GM10847 (cell line): ENCODE measurements around the gene LETM1.

Experiments used
- POLR2A ChIP-seq: IDR thresholded peaks from 2 replicates; pipeline ENCODE4 v1.6.1; 2011; ENCODE audit not compliant: insufficient read length; ENCODE audit errors: extremely low read depth

The LETM1 gene

GRCh38 chr4:1823545-1823932, 32.4 kb downstream of the LETM1 start:
- TF ChIP-seq POLR2A: no peak

- TF ChIP-seq POLR2A: no peak
These were observed 33.1 kb downstream of the LETM1 start for GRCh38 chr4:1822568-1823544.

GRCh38 chr4:1821679-1822567, 34.0 kb downstream of the LETM1 start:
- no peak for TF ChIP-seq POLR2A

- no peak for TF ChIP-seq POLR2A
These were observed 36.1 kb downstream of the LETM1 start for GRCh38 chr4:1819816-1820215.

- TF ChIP-seq POLR2A: no peak
These were observed 36.7 kb downstream of the LETM1 start for GRCh38 chr4:1819284-1819683.

DNA sequence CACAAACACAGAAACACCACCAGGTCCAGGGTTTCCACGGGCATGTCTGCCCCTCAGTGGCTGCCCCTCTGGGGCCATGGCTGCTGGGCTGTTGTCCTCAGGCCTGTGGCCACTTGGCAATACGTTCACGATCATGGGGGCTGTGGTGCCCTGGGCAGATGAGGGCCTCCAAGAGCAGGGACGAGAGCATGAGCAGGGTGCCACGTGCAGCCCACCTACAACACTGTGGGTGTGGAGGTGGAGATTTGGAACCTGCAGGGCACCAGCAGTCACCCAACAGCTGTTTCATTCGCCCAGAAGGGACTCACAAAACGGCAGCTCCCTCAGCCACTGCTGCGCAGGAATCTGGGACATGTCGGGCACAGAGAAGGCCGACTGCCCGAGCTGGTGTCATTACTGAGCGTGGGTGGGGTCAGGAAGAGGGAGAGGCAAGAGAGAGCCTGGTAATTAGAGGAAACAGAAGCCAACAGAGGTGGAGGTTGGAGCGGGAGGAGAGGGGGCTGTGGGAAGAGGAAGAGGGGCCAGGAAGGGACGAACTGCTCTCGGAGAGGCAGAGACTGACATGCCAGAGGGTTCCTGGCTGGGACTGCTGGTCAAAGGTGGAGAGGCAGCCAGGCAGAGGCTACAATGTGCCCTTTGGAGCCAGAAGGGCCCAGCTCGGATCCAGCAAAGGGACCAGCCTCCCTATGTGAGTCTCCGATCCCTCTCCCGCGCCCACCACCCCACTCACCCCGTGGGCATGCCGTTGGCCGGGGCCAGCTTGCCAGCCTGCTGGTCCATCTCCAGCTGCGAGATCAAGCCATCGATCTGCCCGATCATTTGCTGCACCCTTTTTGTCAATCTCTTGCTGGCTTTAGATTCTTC, 39.7 kb downstream of the LETM1 start:
- TF ChIP-seq POLR2A: no peak

- TF ChIP-seq POLR2A: no peak
These were observed 40.6 kb downstream of the LETM1 start for GRCh38 chr4:1815096-1815996.

DNA sequence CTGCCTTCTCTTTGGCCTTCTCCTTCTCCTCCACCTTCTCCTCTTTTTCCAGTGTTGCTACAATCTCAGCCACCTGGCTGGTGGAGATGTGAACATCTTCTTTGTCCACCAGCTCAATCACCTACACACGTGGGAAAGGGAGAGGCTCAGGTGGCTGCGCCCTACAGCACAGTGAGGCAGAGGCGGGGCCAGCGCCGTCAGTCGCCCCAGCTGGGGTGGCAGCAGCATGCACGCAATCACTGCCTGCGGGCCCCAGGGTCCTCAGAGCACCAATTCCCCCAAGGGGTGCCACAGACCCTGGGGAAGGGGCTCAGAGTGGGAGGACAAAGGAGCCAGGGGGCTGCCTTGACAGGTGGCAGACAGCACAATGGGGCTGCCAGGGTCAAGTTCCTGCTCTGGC, 41.5 kb downstream of the LETM1 start:
- no peak for TF ChIP-seq POLR2A

GRCh38 chr4:1813915-1814314, 42.0 kb downstream of the LETM1 start:
- no peak for TF ChIP-seq POLR2A

DNA sequence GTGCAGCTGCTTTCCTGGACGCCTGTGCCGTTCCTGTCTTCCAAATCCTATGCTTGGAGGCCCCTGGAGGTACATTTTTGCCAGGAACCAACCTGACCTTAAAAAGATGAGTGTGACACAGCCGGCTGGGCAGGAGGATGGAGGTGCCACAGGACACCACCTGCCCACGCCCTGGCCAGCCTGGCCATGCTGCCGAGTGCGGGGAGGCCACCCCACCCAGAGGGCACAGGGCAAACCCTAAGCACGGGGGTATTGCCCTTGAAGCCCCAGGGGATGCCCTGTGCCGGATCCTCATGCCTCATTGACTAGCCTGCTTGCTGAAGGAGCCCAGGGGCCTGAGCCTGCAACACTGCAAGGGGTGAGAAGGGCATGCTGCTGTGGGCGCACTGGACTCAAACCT, 42.7 kb downstream of the LETM1 start:
- no peak for TF ChIP-seq POLR2A

DNA sequence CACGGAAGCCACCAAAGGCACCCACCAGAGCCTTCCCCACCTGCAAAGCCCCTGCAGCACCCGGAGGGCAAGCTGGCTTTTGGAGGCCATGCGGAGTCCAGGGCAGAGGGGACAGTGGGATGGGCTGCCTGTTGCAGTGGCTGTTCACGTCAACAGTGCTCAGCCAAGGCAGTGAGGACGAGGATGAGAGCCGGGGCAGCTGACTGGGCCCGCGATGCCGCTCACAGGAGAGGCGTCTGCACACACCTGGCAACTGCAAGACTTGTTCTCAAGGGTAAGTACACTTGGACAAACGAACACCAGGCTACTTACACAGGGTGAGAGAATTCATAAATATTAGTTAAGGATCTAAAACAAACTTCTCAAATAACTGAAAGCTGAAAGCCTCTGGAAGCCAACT, 43.2 kb downstream of the LETM1 start:
- TF ChIP-seq POLR2A: no peak

GRCh38 chr4:1810765-1811164, 45.2 kb downstream of the LETM1 start:
- no peak for TF ChIP-seq POLR2A

GRCh38 chr4:1809754-1810502, 46.0 kb downstream of the LETM1 start:
- no peak for TF ChIP-seq POLR2A

DNA sequence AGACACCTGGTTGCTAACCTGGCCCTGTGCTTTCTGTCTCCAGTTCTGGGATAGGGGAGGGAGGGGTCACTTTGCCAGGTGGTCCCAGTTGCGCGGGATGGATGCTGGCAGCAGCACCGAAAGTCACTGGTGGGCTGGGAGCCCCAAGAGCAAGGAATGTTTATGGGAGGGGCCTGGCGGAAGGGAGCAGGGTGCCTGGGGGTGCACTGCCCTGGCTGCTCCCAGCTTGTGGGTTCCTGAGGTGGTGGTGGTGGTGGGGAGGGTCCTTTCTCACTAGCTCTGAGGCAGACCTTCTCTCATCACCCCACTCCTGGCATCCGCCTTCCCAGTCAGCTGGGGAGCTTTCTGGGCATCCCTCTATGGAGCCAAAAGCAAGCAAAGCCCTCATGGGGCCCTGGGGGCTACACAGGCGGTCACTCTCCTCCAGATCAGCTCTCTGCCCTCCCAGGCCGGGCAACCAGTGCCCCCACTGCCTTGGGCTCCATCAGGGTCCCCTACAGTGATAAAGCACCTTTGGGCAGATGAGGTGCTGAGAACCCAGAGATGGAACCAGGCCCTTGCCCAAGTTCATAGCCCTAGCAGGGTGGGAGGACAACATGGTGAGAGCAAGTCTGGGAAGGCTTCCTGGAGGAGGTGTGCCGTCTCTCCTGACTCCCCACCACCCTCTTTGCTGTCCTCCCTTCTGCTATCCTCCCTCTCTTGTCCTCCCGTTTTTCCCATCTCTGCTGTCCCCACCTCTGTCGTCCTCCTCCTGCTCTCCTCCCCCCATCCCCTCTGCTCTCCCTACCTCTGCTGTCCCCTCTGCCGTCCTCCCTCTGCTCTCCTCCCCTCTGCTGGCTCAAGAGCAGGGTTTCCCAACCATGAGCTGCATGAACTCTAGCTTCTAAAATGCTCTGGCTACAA, 46.9 kb downstream of the LETM1 start:
- TF ChIP-seq POLR2A: no peak
